HepG2 (cell line): ENCODE data around the gene FOXG1. TPM values are rescaled to one million over a fixed set of nuclear protein-coding genes. Genes with fewer than 3 reads are reported as not detected.

ENCODE experiments used
- ATAC-seq: fragments of 200-7000 bp; cut with Tn5 transposase; 3 replicates; pipeline ENCODE4 v1.9.1; 2020; ENCODE audit warnings: mild to moderate bottlenecking, moderate library complexity
- BruUV-seq: library from RNA; stranded (reverse); fragments of 400-500 nt; replicated peaks from 2 replicates; lab custom pipeline; 2021; lab: Mats Ljungman, UMichigan
- CTCF ChIA-PET: fragments of 300-600 bp; formaldehyde crosslinking; extraction: SDS; loops from one replicate; lab custom pipeline; 2021; ENCODE audit warnings: low total read pairs, inconsistent platforms, low intra/inter-chr PET ratio; lab: Yijun Ruan, JAX
- POLR2A ChIA-PET: fragments of 350-600 bp; sonication (Branson Sonifier 250); formaldehyde crosslinking; loops from one replicate; lab custom pipeline; 2020; ENCODE audit warnings: antibody characterized with exemption, inconsistent platforms; lab: Yijun Ruan, JAX
- DNase-seq: peaks from one replicate; pipeline ENCODE4 v3.0.0-alpha.2; 2015; ENCODE audit warnings: low spot score
- FAIRE-seq: peaks from 3 replicates; lab custom pipeline; 2011; peaks lifted over from hg19 to GRCh38; lab: Jason Lieb, UNC
- H2AFZ ChIP-seq: one replicate; pipeline ENCODE4 v1.6.1; 2011; ENCODE audit warnings: low read length, inconsistent platforms
- H3K27ac ChIP-seq: fragments of 300-600 bp; 3 replicates; pipeline ENCODE4 v1.8.0; 2011; ENCODE audit warnings: mixed run types, mild to moderate bottlenecking, mixed read lengths, low read length, inconsistent platforms; ENCODE audit not compliant: insufficient read depth; ENCODE audit errors: extremely low read length
- H3K27me3 ChIP-seq, 2 experiments: fragments of 200-600 bp in 1 of 2; 2 replicates in 1 of 2; 3 replicates in 1 of 2; pipeline versions ENCODE4 v1.6.0 to v1.8.0; 2011; ENCODE audit warnings: low read length in 2 of 2, mild to moderate bottlenecking in 2 of 2, moderate library complexity in 2 of 2, inconsistent platforms in 1 of 2; ENCODE audit not compliant: insufficient read depth in 2 of 2, control insufficient read depth in 1 of 2
- H3K36me3 ChIP-seq, 2 experiments: fragments of 200-600 bp in 1 of 2; replicated peaks in 1 of 2; 2 replicates in 1 of 2; 3 replicates in 1 of 2; pipeline versions ENCODE4 v1.5.1 to v1.8.0; 2011; ENCODE audit warnings: low read length in 2 of 2, inconsistent platforms in 1 of 2; ENCODE audit not compliant: insufficient read depth in 2 of 2, control insufficient read depth in 1 of 2
- H3K4me1 ChIP-seq: 2 replicates; pipeline ENCODE4 v1.5.1; 2012; ENCODE audit warnings: low read length, inconsistent platforms; ENCODE audit not compliant: insufficient read depth
- H3K4me2 ChIP-seq: 2 replicates; pipeline ENCODE4 v1.6.0; 2011; ENCODE audit warnings: low read depth, low read length, inconsistent platforms
- H3K4me3 ChIP-seq, 3 experiments: fragments of 200-600 bp in 1 of 3; sonication (generic), shearing (Covaris generic) in 1 of 3; replicated peaks in 1 of 3; 2 replicates each; pipeline ENCODE4 v1.5.1; 2011 to 2016; ENCODE audit warnings: low read length in 3 of 3, inconsistent platforms in 2 of 3, low read depth in 2 of 3, mild to moderate bottlenecking in 2 of 3, control low read depth in 1 of 3, mixed read lengths in 1 of 3; ENCODE audit not compliant: insufficient read depth in 1 of 3
- H3K79me2 ChIP-seq: one replicate; pipeline ENCODE4 v1.6.1; 2011; ENCODE audit warnings: low read length, inconsistent platforms; ENCODE audit not compliant: insufficient read depth
- H3K9ac ChIP-seq: 2 replicates; pipeline ENCODE4 v1.6.0; 2011; ENCODE audit warnings: mild to moderate bottlenecking, low read depth, low read length, inconsistent platforms; ENCODE audit not compliant: insufficient read depth
- H3K9me3 ChIP-seq: 2 replicates; pipeline ENCODE4 v1.5.1; 2012; ENCODE audit warnings: mild to moderate bottlenecking, low read length
- H4K20me1 ChIP-seq: 2 replicates; pipeline ENCODE4 v1.6.0; 2011; ENCODE audit warnings: inconsistent platforms, mild to moderate bottlenecking, low read length, moderate library complexity; ENCODE audit not compliant: insufficient read depth
- PRMT3 ChIP-seq: sonication (generic); formaldehyde crosslinking; IDR thresholded peaks from 2 replicates; pipeline ENCODE4 v1.8.1; 2022; ENCODE audit warnings: low read depth, mild to moderate bottlenecking, moderate library complexity, missing genetic modification reagents, borderline replicate concordance
- ZNF20 ChIP-seq: sonication (generic); formaldehyde crosslinking; IDR thresholded peaks from 2 replicates; pipeline ENCODE4 v1.4.0; 2020; ENCODE audit warnings: mild to moderate bottlenecking, moderate library complexity, missing genetic modification reagents
- ZNF446 ChIP-seq: sonication (generic); formaldehyde crosslinking; IDR thresholded peaks from 2 replicates; pipeline ENCODE4 v1.5.0; 2020; ENCODE audit warnings: mild to moderate bottlenecking, missing genetic modification reagents
- ZNF816 ChIP-seq: sonication (generic); formaldehyde crosslinking; IDR thresholded peaks from 2 replicates; pipeline ENCODE4 v1.8.0; 2022; ENCODE audit warnings: missing genetic modification reagents, mild to moderate bottlenecking, borderline replicate concordance
- WGBS: methylation state at CpG from one replicate; pipeline ENCODE4 v1.1.6; 2017; ENCODE audit warnings: low lambda C conversion rate; 5-methylcytosine and 5-hydroxymethylcytosine counted together
- in situ Hi-C: cut with HindIII; loops from 2 replicates; pipeline ENCODE4 v1.10.0; 2017; ENCODE audit warnings: low pct_unique_long_range_greater_than_20kb; ENCODE audit not compliant: extremely low pct_ligation_motif_present
- intact Hi-C: fragments of 100-400 bp; cut with micrococcal nuclease; formaldehyde crosslinking; loops from one replicate; pipeline ENCODE4 v1.10.0; 2022; ENCODE audit not compliant: unreplicated experiment
- polyA plus RNA-seq, 8 experiments: library from polyadenylated mRNA; depleted of rRNA in 3 of 8; stranded (reverse) in 7 of 8; unstranded in 1 of 8; fragments of >200 nt; fragmentation: Illumina TruSeq in 4 of 8; extraction: Trizol in 4 of 8; gene quantifications; 2 replicates each; pipeline versions ENCODE4 v1.2.1 to v1.2.3, GENCODE V29; 2011 to 2016; ENCODE audit warnings: low read depth in 4 of 8, missing spikeins in 1 of 8, mixed read lengths in 1 of 8; ENCODE audit not compliant: insufficient read depth in 1 of 8
- total RNA-seq, 5 experiments: library from RNA; depleted of rRNA; stranded (reverse); fragments of >200 nt; fragmentation: Illumina TruSeq; extraction: Trizol; gene quantifications; 2 replicates each; pipeline ENCODE4 v1.2.3, GENCODE V29; 2016; ENCODE audit warnings: low read depth in 1 of 5

FOXG1 gene
- total and polyA plus RNA-seq, 2 of the 13 experiments (the other 11 are each of a cell fraction or from before 2014, with no cell fraction given), result not detected

DNA sequence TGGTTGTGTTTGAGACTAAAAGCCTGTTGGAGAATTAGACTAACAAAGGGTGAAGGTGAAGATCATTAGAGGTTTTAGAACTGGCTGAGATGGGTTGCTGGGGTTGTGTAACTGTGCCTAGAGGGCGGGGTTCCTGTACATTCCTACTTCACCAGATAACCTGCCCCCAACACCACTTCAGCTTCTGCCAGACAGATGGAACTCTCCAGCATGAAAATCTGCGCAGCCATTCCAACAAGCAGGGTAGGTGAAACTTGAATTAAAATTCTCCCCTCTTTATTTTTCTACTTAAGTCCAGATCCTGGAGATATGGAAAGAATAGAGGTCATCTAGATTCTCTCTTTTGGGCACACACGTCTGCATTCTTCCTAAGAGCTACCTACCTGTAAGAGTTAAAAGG, 6.0 kb downstream of the FOXG1 start:
- no peak for FAIRE-seq

DNA sequence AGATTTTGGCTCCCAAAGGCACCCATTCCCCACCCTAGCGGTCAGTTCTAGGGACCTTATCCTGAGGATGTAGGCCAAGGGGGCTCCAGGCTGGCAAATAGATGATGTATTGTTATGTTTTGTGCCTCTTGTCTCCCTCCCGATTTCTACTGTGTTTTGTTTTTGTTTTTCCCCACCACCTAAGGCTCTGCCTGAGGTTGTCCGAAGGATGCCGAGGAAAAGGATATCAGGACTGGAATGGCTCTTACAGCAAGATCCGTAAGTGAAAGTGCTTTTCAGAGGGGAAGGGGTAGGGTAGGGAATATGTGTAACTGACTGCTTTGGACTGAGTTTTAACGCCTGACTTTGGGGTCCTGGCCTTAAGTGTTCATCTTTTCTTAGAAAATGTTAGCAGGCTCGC, 6.6 kb downstream of the FOXG1 start:
- intact Hi-C loops (no loop called here), in situ Hi-C loops (no loop called here)
- H3K4me2 ChIP-seq, result peak overlapping the region; percentile 18
- no peak overlapping the region for H3K9ac ChIP-seq
- DNase-seq, result no peak
- H3K36me3 ChIP-seq, result no peaks in the 10 kb centered on the region
- no peaks in the 10 kb centered on the region for H3K79me2 ChIP-seq
- H2AFZ ChIP-seq, result peak overlapping the region; percentile 8
- WGBS, result 9% methylated on average over 7 of the region's 7 CpGs
- no peak overlapping the region for H3K27ac ChIP-seq
- peaks cover 4% of the 10 kb centered on the region; the same call in 1 of the 2 replicates for H3K9me3 ChIP-seq
- TF ChIP-seq ZNF816 (CRISPR knock-in tag), result no peak
- 0 out of 2 replicates have a peak, but pooled peaks have one; percentile 33 for TF ChIP-seq ZNF446 (CRISPR knock-in tag)
- TF ChIP-seq ZNF20 (CRISPR knock-in tag), result no peak
- no peak overlapping the region for H3K4me3 ChIP-seq
- CTCF ChIA-PET, result no interaction called here
- BruUV-seq, result no TSS peak
- no peaks in the 10 kb centered on the region for H4K20me1 ChIP-seq
- H3K27me3 ChIP-seq, result peaks cover 0 to 26% of the 10 kb centered on the region in 2 experiments; a peak in 3 of 5 replicates
- FAIRE-seq, result no peak
- POLR2A ChIA-PET, result no interaction called here
- no peaks in the 10 kb centered on the region for H3K4me1 ChIP-seq
- peak; percentile 67 for ATAC-seq

More for the DNA sequence above, 6.0 kb downstream of the FOXG1 start:
- WGBS, result 16% methylated on average over 3 of the region's 3 CpGs
- in situ Hi-C loops (no loop called here), intact Hi-C loops (no loop called here)
- Histone ChIP-seq H3K27me3 (peaks cover 0 to 20% of the 10 kb centered on the region in 2 experiments; a peak in 2 of 5 replicates), H3K79me2 (no peaks in the 10 kb centered on the region), H3K4me1 (no peaks in the 10 kb centered on the region), H3K9me3 (peaks cover 9% of the 10 kb centered on the region), H3K27ac (no peak overlapping the region), H3K4me2 (no peak overlapping the region), H2AFZ (no peak overlapping the region), H3K4me3 (no peak overlapping the region), H4K20me1 (no peaks in the 10 kb centered on the region), H3K9ac (no peak overlapping the region), H3K36me3 (no peaks in the 10 kb centered on the region)
- no peak for DNase-seq
- BruUV-seq, result no TSS peak
- POLR2A ChIA-PET, result no interaction called here
- peak; percentile 15; the same call in 1 of the 3 replicates for ATAC-seq
- CTCF ChIA-PET, result no interaction called here
- TF ChIP-seq PRMT3 (CRISPR knock-in tag), result no peak
